ENCODE results near the gene ZNF579. TPM values are rescaled to one million over a fixed set of nuclear protein-coding genes. Genes with fewer than 3 reads are reported as not detected.

Gene ZNF579
- total and polyA plus RNA-seq, 9 of the 15 experiments (the other 6 are each of a cell fraction or from before 2014, with no cell fraction given) = 0.06 to 15.9 (median 1.6) TPM

GRCh38 chr19:55599468-55599841, 18.8 kb upstream of the ZNF579 start, which contains the start of gene FIZ1 (continued):
- TF ChIP-seq, protein P1, sequence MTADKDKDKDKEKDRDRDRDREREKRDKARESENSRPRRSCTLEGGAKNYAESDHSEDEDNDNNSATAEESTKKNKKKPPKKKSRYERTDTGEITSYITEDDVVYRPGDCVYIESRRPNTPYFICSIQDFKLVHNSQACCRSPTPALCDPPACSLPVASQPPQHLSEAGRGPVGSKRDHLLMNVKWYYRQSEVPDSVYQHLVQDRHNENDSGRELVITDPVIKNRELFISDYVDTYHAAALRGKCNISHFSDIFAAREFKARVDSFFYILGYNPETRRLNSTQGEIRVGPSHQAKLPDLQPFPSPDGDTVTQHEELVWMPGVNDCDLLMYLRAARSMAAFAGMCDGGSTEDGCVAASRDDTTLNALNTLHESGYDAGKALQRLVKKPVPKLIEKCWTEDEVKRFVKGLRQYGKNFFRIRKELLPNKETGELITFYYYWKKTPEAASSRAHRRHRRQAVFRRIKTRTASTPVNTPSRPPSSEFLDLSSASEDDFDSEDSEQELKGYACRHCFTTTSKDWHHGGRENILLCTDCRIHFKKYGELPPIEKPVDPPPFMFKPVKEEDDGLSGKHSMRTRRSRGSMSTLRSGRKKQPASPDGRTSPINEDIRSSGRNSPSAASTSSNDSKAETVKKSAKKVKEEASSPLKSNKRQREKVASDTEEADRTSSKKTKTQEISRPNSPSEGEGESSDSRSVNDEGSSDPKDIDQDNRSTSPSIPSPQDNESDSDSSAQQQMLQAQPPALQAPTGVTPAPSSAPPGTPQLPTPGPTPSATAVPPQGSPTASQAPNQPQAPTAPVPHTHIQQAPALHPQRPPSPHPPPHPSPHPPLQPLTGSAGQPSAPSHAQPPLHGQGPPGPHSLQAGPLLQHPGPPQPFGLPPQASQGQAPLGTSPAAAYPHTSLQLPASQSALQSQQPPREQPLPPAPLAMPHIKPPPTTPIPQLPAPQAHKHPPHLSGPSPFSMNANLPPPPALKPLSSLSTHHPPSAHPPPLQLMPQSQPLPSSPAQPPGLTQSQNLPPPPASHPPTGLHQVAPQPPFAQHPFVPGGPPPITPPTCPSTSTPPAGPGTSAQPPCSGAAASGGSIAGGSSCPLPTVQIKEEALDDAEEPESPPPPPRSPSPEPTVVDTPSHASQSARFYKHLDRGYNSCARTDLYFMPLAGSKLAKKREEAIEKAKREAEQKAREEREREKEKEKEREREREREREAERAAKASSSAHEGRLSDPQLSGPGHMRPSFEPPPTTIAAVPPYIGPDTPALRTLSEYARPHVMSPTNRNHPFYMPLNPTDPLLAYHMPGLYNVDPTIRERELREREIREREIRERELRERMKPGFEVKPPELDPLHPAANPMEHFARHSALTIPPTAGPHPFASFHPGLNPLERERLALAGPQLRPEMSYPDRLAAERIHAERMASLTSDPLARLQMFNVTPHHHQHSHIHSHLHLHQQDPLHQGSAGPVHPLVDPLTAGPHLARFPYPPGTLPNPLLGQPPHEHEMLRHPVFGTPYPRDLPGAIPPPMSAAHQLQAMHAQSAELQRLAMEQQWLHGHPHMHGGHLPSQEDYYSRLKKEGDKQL (CRISPR knock-in tag; IDR thresholded peaks at IDR 0.05; ENCODE audit: borderline replicate concordance) = no peak
- TF ChIP-seq ZBTB11 (CRISPR knock-in tag; IDR thresholded peaks at IDR 0.05) (peak in 1 of 3 experiments; percentile 89; a peak in 2 of 6 replicates), NR2C1 (IDR thresholded peaks at IDR 0.05) (peak; percentile 95), NR2C1 (tag; IDR thresholded peaks at IDR 0.05) (peak; percentile 95), SNRNP70 (optimal IDR thresholded peaks at IDR 0.05; ENCODE audit: low read depth, low read length) (no peak), ZNF589 (CRISPR knock-in tag; IDR thresholded peaks at IDR 0.05; ENCODE audit: low read depth) (no peak; the same call in 1 of the 2 replicates), ELK1 (CRISPR knock-in tag; IDR thresholded peaks at IDR 0.05) (no peak), ARNT (IDR thresholded peaks at IDR 0.05) (no peak), SRF (CRISPR knock-in tag; IDR thresholded peaks at IDR 0.05) (no peak; a peak in 1 of 4 replicates), KAT2B (IDR thresholded peaks at IDR 0.05; ENCODE audit: low read depth, low read length) (no peak), MEF2D (tag; conservative IDR thresholded peaks at IDR 0.05; ENCODE audit: low read depth) (no peak), TARDBP (IDR thresholded peaks at IDR 0.05) (no peak), ZNF232 (CRISPR knock-in tag; IDR thresholded peaks at IDR 0.05) (no peak; the same call in 1 of the 2 replicates), HDAC3 (IDR thresholded peaks at IDR 0.05; ENCODE audit: borderline replicate concordance, partially characterized antibody) (no peak), ZNF134 (CRISPR knock-in tag; conservative IDR thresholded peaks at IDR 0.05) (no peak), TEAD2 (tag; IDR thresholded peaks at IDR 0.05) (no peak), SREBF1 (IDR thresholded peaks at IDR 0.05; ENCODE audit: borderline replicate concordance, low read depth, low read length) (no peak), ZNF444 (CRISPR knock-in tag; IDR thresholded peaks at IDR 0.05) (no peak)

Measured in K562 (cell line).